ENCODE measurements around the gene PCSK2. TPM values are rescaled to one million over a fixed set of nuclear protein-coding genes. Genes with fewer than 3 reads are reported as not detected.

Gene PCSK2
- total and polyA plus RNA-seq, 2 of the 8 experiments (the other 6 are each of a cell fraction or from before 2014, with no cell fraction given), result 1.9 to 4.2 TPM

GRCh38 chr20:17480696-17481095, 253.9 kb downstream of the PCSK2 start (continued):
- TF ChIP-seq GABPA (IDR thresholded peaks at IDR 0.05; ENCODE audit: borderline replicate concordance, insufficient read depth, low read length), result no peak
- no peak for TF ChIP-seq PHF8 (conservative IDR thresholded peaks at IDR 0.05; ENCODE audit: low read depth, low read length)

Measured in H1 (cell line).